PC-3 (cell line): ENCODE data around the gene C6orf118. TPM values are rescaled to one million over a fixed set of nuclear protein-coding genes. Genes with fewer than 3 reads are reported as not detected.

Source experiments
- ATAC-seq: fragments of 200-7000 bp; cut with Tn5 transposase; 2 replicates; pipeline ENCODE4 v1.9.1; 2020; ENCODE audit warnings: mild to moderate bottlenecking, moderate library complexity
- BruUV-seq: library from RNA; stranded (reverse); fragments of 400-500 nt; replicated peaks from 2 replicates; lab custom pipeline; 2021; lab: Mats Ljungman, UMichigan
- CTCF ChIA-PET: fragments of 300-600 bp; sonication (Branson Sonifier 250); formaldehyde crosslinking; loops from one replicate; lab custom pipeline; 2022; ENCODE audit warnings: antibody characterized with exemption; lab: Charles Lee
- POLR2A ChIA-PET: fragments of 300-600 bp; sonication (Branson Sonifier 250); formaldehyde crosslinking; loops from one replicate; lab custom pipeline; 2022; ENCODE audit warnings: antibody characterized with exemption; ENCODE audit not compliant: unreplicated experiment; lab: Charles Lee
- DNase-seq: peaks from one replicate; pipeline ENCODE4 v3.0.0-alpha.2; 2015
- H2AFZ ChIP-seq: fragments of 300-600 bp; sonication (generic); 2 replicates; pipeline ENCODE4 v1.6.0; 2016; ENCODE audit warnings: antibody characterized with exemption, low read length
- H3F3A ChIP-seq: fragments of 300-600 bp; sonication (generic); one replicate; pipeline ENCODE4 v1.6.0; 2017; ENCODE audit warnings: antibody characterized with exemption, low read length, control low read depth, mild to moderate bottlenecking; ENCODE audit not compliant: unreplicated experiment
- H3K27ac ChIP-seq: fragments of 300-600 bp; sonication (generic); 2 replicates; pipeline ENCODE4 v1.5.1; 2016; ENCODE audit warnings: mild to moderate bottlenecking, low read length
- H3K27me3 ChIP-seq: fragments of 300-600 bp; sonication (generic); 2 replicates; pipeline ENCODE4 v1.6.1; 2016; ENCODE audit warnings: low read length, mixed read lengths
- H3K36me3 ChIP-seq: fragments of 300-600 bp; sonication (generic); 2 replicates; pipeline ENCODE4 v1.6.1; 2016; ENCODE audit warnings: low read depth, mixed run types, low read length, mixed read lengths
- H3K4me1 ChIP-seq: fragments of 300-600 bp; sonication (generic); 2 replicates; pipeline ENCODE4 v1.5.1; 2016; ENCODE audit warnings: low read length; ENCODE audit not compliant: insufficient read depth
- H3K4me2 ChIP-seq: fragments of 300-600 bp; sonication (generic); 2 replicates; pipeline ENCODE4 v1.6.0; 2016; ENCODE audit warnings: low read length
- H3K4me3 ChIP-seq: fragments of 300-600 bp; sonication (generic); 2 replicates; pipeline ENCODE4 v1.5.1; 2016; ENCODE audit warnings: mild to moderate bottlenecking, low read length, mixed read lengths
- H3K79me2 ChIP-seq: fragments of 300-600 bp; sonication (generic); 2 replicates; pipeline ENCODE4 v1.6.1; 2017; ENCODE audit warnings: low read length, mixed read lengths
- H3K9ac ChIP-seq: fragments of 300-600 bp; sonication (generic); 2 replicates; pipeline ENCODE4 v1.6.0; 2016; ENCODE audit warnings: mild to moderate bottlenecking, low read length
- H3K9me2 ChIP-seq: fragments of 300-600 bp; sonication (generic); replicated peaks from 2 replicates; pipeline ENCODE4 v1.6.1; 2016; ENCODE audit warnings: mixed run types, low read length, mixed read lengths
- H3K9me3 ChIP-seq: fragments of 300-600 bp; sonication (generic); 2 replicates; pipeline ENCODE4 v1.6.1; 2016; ENCODE audit warnings: low read length, mixed read lengths
- H4K20me1 ChIP-seq: fragments of 300-600 bp; sonication (generic); 2 replicates; pipeline ENCODE4 v1.6.1; 2016; ENCODE audit warnings: low read length, mixed read lengths
- EZH2 ChIP-seq: fragments of 300-600 bp; sonication (generic); IDR thresholded peaks from one replicate; pipeline ENCODE4 v1.6.1; 2017; ENCODE audit warnings: antibody characterized with exemption, mild to moderate bottlenecking, low read length; ENCODE audit not compliant: unreplicated experiment
- EZH2phosphoT487 ChIP-seq: fragments of 300-600 bp; sonication (generic); IDR thresholded peaks from 2 replicates; pipeline ENCODE4 v1.6.1; 2018; ENCODE audit warnings: mild to moderate bottlenecking, antibody characterized with exemption, low read length, borderline replicate concordance
- intact Hi-C: fragments of 100-400 bp; cut with micrococcal nuclease; formaldehyde crosslinking; loops from 2 replicates; pipeline ENCODE4 v1.9.0; 2023
- total RNA-seq: library from RNA; depleted of rRNA; stranded (reverse); fragments of >200 nt; gene quantifications from 2 replicates; pipeline ENCODE4 v1.2.3, GENCODE V29; 2014
- TF ChIP-seq, protein P1 (sequence below): fragments of 300-600 bp; sonication (generic); conservative IDR thresholded peaks from 2 replicates; pipeline ENCODE4 v1.5.1; 2017; ENCODE audit warnings: antibody characterized with exemption, low read depth, mild to moderate bottlenecking, low read length

C6orf118 gene
- total RNA-seq, 1 experiment from 2014 or later = not detected

- Histone ChIP-seq H2AFZ (no peak overlapping the region), H3K27me3 (no peaks in the 10 kb centered on the region), H3K27ac (no peak overlapping the region), H3K9ac (no peak overlapping the region), H3K4me3 (no peak overlapping the region), H3K4me2 (no peak overlapping the region), H3K4me1 (no peaks in the 10 kb centered on the region), H3F3A (no peaks in the 10 kb centered on the region), H4K20me1 (no peaks in the 10 kb centered on the region), H3K9me3 (no peaks in the 10 kb centered on the region), H3K36me3 (no peaks in the 10 kb centered on the region), H3K79me2 (no peaks in the 10 kb centered on the region), H3K9me2 (no peaks in the 10 kb centered on the region)
- DNase-seq (no peak), ATAC-seq (no peak)
- TF ChIP-seq, protein P1, sequence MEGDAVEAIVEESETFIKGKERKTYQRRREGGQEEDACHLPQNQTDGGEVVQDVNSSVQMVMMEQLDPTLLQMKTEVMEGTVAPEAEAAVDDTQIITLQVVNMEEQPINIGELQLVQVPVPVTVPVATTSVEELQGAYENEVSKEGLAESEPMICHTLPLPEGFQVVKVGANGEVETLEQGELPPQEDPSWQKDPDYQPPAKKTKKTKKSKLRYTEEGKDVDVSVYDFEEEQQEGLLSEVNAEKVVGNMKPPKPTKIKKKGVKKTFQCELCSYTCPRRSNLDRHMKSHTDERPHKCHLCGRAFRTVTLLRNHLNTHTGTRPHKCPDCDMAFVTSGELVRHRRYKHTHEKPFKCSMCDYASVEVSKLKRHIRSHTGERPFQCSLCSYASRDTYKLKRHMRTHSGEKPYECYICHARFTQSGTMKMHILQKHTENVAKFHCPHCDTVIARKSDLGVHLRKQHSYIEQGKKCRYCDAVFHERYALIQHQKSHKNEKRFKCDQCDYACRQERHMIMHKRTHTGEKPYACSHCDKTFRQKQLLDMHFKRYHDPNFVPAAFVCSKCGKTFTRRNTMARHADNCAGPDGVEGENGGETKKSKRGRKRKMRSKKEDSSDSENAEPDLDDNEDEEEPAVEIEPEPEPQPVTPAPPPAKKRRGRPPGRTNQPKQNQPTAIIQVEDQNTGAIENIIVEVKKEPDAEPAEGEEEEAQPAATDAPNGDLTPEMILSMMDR = no peak
- TF ChIP-seq EZH2 (no peak), EZH2phosphoT487 (no peak)
- ChIA-PET POLR2A (no interaction called here), CTCF (no interaction called here)
- intact Hi-C loops = no loop called here
- no TSS peak for BruUV-seq
Observed at GRCh38 chr6:165321150-165321549, 11.7 kb upstream of the C6orf118 start.

- POLR2A ChIA-PET = no interaction called here
Observed at GRCh38 chr6:165317723-165318122, 8.3 kb upstream of the C6orf118 start.

GRCh38 chr6:165306955-165307354, 2.5 kb downstream of the C6orf118 start:
- Histone ChIP-seq H3K9me3 (no peaks in the 10 kb centered on the region), H3K4me1 (no peaks in the 10 kb centered on the region), H3K9ac (no peak overlapping the region), H3K79me2 (no peaks in the 10 kb centered on the region), H3K27ac (no peak overlapping the region), H3K36me3 (no peaks in the 10 kb centered on the region), H3K4me3 (no peak overlapping the region), H3K9me2 (no peaks in the 10 kb centered on the region), H3K27me3 (no peaks in the 10 kb centered on the region), H3K4me2 (no peak overlapping the region), H2AFZ (no peak overlapping the region), H4K20me1 (no peaks in the 10 kb centered on the region), H3F3A (no peaks in the 10 kb centered on the region)
- POLR2A ChIA-PET = no interaction called here
- intact Hi-C loops = no loop called here
- TF ChIP-seq EZH2phosphoT487 (no peak), EZH2 (no peak)
- TF ChIP-seq, protein P1 = no peak
- CTCF ChIA-PET = no interaction called here
- ATAC-seq (no peak), DNase-seq (no peak)
- no TSS peak for BruUV-seq

More at GRCh38 chr6:165317723-165318122, 8.3 kb upstream of the C6orf118 start:
- ATAC-seq = no peak
- Histone ChIP-seq H4K20me1 (no peaks in the 10 kb centered on the region), H3K4me1 (no peaks in the 10 kb centered on the region), H3K9me3 (no peaks in the 10 kb centered on the region), H3K27me3 (no peaks in the 10 kb centered on the region), H3K4me2 (no peak overlapping the region), H3K9me2 (no peaks in the 10 kb centered on the region), H3K36me3 (no peaks in the 10 kb centered on the region), H2AFZ (no peak overlapping the region), H3K9ac (no peak overlapping the region), H3K4me3 (no peak overlapping the region), H3K27ac (no peak overlapping the region), H3K79me2 (no peaks in the 10 kb centered on the region), H3F3A (no peaks in the 10 kb centered on the region)
- intact Hi-C loops = no loop called here
- CTCF ChIA-PET = no interaction called here
- no peak for DNase-seq
- TF ChIP-seq EZH2 (no peak), EZH2phosphoT487 (no peak)
- TF ChIP-seq, protein P1 = no peak
- BruUV-seq = no TSS peak
